Right hindlimb (tissue), 1 donor: Measurements from ENCODE around the gene ROGDI.

Source experiments
- DNase-seq: peaks from one replicate; pipeline ENCODE4 v3.0.0-alpha.2; 2018

ROGDI gene

GRCh38 chr16:4801962-4802658, at the start of gene ROGDI:
TSS of gene ROGDI (minus strand) at chr16:4802633. CDS start at chr16:4802571, 62 bp downstream.
- no peak for DNase-seq

GRCh38 chr16:4850211-4850610, 47.8 kb upstream of the ROGDI start:
- no peak for DNase-seq

- DNase-seq = peak; percentile 39
Observed at GRCh38 chr16:4847774-4848587, 45.5 kb upstream of the ROGDI start.

GRCh38 chr16:4846901-4847773, 44.7 kb upstream of the ROGDI start, which contains the start of the genes GLYR1 and UBN1:
TSS of gene GLYR1 (minus strand) at chr16:4847288. CDS start at chr16:4847265, 23 bp downstream.
TSS of gene UBN1 (plus strand) at chr16:4847481. CDS start at chr16:4852918, 5,437 bp downstream.
- peak; percentile 99 for DNase-seq

GRCh38 chr16:4846503-4846900, 44.1 kb upstream of the ROGDI start:
- DNase-seq = peak; percentile 46

- no peak for DNase-seq
Observed at GRCh38 chr16:4840984-4841383, 38.6 kb upstream of the ROGDI start.

GRCh38 chr16:4839942-4840341, 37.5 kb upstream of the ROGDI start:
- DNase-seq = no peak

- no peak for DNase-seq
Observed at GRCh38 chr16:4837733-4838501, 35.5 kb upstream of the ROGDI start.

GRCh38 chr16:4836727-4837126, 34.3 kb upstream of the ROGDI start:
- no peak for DNase-seq

- DNase-seq = no peak
Observed at GRCh38 chr16:4833584-4833983, 31.2 kb upstream of the ROGDI start.

- no peak for DNase-seq
Observed at GRCh38 chr16:4832698-4833343, 30.4 kb upstream of the ROGDI start.

GRCh38 chr16:4831616-4832015, 29.2 kb upstream of the ROGDI start:
- DNase-seq = no peak

- DNase-seq = no peak
Observed at GRCh38 chr16:4830408-4830807, 28.0 kb upstream of the ROGDI start.

- DNase-seq = no peak
Observed at GRCh38 chr16:4828567-4829321, 26.3 kb upstream of the ROGDI start.

GRCh38 chr16:4826980-4827379, 24.5 kb upstream of the ROGDI start:
- no peak for DNase-seq

GRCh38 chr16:4826526-4826925, 24.1 kb upstream of the ROGDI start:
- no peak for DNase-seq

- no peak for DNase-seq
Observed at GRCh38 chr16:4825196-4825595, 22.8 kb upstream of the ROGDI start.

GRCh38 chr16:4820652-4821051, 18.2 kb upstream of the ROGDI start:
- no peak for DNase-seq

GRCh38 chr16:4814542-4815173, 12.2 kb upstream of the ROGDI start:
- DNase-seq = no peak

- no peak for DNase-seq
Observed at GRCh38 chr16:4814046-4814445, 11.6 kb upstream of the ROGDI start.
